Measurements from ENCODE around the gene HSF2BP. TPM values are rescaled to one million over a fixed set of nuclear protein-coding genes. Genes with fewer than 3 reads are reported as not detected.
"Not testable (repeated sequence)": the region's sequence is repeated elsewhere in the genome, so short reads cannot be mapped to it uniquely, and the experiment has no call there.

The HSF2BP gene
- total RNA-seq, 3 donors from 2014 or later, result 0.32 to 1.8 (median 1.3) TPM

DNA sequence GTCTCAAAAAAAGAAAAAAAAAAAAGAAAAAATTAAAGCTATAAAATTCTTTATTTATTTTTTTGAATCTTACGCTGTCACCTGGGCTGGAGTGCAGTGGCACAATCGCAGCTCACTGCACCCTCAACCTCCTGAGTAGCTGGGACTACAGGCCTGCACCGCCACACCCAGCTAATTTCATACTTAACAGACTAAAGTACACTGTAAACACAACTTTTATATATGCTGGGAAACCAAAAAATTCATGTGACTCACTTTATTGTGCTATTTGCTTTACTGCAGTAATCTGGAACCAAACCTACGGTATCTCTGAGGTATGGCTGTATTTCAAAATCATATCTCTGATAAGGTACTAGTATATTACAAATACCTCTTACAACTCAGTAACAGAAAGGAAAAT is 40.3 kb downstream of the HSF2BP start:
- Histone ChIP-seq H3K4me1 (no peaks in the 10 kb centered on the region), H3K36me3 (no peaks in the 10 kb centered on the region), H3K27me3 (no peaks in the 10 kb centered on the region), H3K27ac (no peak overlapping the region), H3K4me3 (no peak overlapping the region), H3K9me3 (peaks cover 0 to 5% of the 10 kb centered on the region in 2 donors)
- no peak for DNase-seq (ENCODE audit: low spot score in 2 of 2)
- TF ChIP-seq POLR2A (IDR thresholded peaks at IDR 0.05), result no peak
- no peak for TF ChIP-seq POLR2AphosphoS5 (IDR thresholded peaks at IDR 0.05)
- TF ChIP-seq, protein P1, sequence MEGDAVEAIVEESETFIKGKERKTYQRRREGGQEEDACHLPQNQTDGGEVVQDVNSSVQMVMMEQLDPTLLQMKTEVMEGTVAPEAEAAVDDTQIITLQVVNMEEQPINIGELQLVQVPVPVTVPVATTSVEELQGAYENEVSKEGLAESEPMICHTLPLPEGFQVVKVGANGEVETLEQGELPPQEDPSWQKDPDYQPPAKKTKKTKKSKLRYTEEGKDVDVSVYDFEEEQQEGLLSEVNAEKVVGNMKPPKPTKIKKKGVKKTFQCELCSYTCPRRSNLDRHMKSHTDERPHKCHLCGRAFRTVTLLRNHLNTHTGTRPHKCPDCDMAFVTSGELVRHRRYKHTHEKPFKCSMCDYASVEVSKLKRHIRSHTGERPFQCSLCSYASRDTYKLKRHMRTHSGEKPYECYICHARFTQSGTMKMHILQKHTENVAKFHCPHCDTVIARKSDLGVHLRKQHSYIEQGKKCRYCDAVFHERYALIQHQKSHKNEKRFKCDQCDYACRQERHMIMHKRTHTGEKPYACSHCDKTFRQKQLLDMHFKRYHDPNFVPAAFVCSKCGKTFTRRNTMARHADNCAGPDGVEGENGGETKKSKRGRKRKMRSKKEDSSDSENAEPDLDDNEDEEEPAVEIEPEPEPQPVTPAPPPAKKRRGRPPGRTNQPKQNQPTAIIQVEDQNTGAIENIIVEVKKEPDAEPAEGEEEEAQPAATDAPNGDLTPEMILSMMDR (IDR thresholded peaks at IDR 0.05), result no peak
- intact Hi-C loops (cut with DNase I; ENCODE audit: low total_unique reads), result no loop called here

DNA sequence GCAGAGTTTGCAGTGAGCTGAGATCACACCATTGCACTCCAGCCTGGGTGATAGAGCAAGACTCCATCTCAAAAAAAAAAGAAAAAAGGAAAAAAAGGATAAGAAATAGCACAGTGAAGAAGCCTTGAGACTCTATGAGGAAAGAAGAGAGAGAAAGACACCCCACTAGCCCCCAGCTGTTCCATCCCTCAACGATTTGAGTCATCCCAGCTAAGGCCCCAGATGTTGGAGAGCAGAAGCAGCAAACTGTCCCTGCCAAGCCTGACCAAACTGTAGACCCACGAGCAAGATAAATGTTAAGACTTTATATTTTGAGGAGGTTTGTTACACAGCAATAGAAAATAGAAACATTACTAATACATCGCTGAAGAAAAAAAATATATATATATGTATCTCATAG is 42.4 kb downstream of the HSF2BP start:
- H3K27ac ChIP-seq; H3K9me3 ChIP-seq; intact Hi-C loops (cut with DNase I; ENCODE audit: low total_unique reads); H3K36me3 ChIP-seq; H3K4me1 ChIP-seq; H3K27me3 ChIP-seq; H3K4me3 ChIP-seq; DNase-seq (ENCODE audit: low spot score in 2 of 2): not testable (repeated sequence)

DNA sequence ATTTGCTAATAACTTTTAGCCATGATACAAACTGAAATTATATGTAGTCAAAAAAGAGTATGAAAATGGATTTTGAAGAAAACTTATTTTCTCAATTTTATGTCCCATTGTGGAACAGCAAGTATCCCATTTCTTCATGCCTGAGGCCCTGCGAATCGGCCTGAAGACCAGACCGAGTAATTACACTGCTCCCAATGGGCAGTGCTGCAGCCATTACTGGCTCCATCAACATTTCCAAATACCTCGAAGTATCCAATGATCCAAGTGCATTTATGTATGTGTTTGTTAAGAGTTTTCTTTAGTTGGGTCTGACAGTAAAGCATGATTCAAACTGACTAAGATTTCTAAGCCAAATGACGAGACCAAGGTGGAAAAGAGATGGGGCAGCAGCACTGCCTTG is 44.4 kb downstream of the HSF2BP start:
- Histone ChIP-seq H3K9me3 (peaks cover 0 to 2% of the 10 kb centered on the region in 2 donors), H3K27ac (no peak overlapping the region), H3K27me3 (no peaks in the 10 kb centered on the region), H3K4me3 (no peak overlapping the region), H3K36me3 (no peaks in the 10 kb centered on the region), H3K4me1 (peaks cover 0 to 3% of the 10 kb centered on the region in 2 donors)
- TF ChIP-seq POLR2AphosphoS5 (IDR thresholded peaks at IDR 0.05) (no peak), POLR2A (IDR thresholded peaks at IDR 0.05) (no peak)
- TF ChIP-seq, protein P1 (IDR thresholded peaks at IDR 0.05), result no peak
- no peak for DNase-seq (ENCODE audit: low spot score in 2 of 2)
- intact Hi-C loops (cut with DNase I; ENCODE audit: low total_unique reads), result no loop called here

DNA sequence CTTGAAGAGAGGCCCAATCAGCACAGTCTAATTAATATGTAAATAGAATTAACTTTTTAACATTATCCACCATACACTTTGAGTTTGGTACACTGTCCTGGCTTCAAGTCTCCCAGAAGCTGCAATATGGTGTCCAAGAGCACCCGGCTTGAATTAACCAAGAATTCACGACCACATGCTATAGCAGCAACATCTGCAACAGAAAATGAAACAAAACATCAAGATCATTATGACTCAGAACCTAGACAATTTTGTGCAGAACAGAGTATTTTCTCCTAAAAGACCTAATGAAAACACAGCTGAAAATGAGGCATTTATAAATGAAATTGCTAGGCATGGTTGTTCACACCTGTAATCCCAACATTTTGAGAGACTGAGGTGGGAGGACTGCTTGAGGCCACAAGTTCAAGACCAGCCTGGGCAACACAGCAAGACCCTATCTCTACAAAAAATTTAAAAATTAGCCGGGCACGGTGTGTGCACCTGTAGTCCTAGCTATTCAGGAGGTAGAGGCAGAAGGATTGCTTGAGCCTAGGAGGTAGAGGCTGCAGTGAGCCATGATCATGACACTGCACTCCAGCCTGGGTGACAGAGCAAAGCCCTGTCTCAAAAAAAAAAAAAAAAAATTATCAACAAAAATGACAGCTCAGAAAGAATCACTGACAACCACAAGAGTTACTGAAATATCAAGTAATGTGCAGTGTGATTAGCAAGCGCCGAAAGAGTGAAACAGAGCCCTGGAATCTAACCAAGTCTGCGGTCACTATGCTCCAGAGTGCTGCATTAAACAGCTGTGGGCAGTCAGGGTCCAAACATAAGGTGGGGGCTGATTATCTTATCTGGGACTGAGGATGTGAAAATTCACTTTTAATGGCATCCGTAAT is 45.3 kb downstream of the HSF2BP start:
- no peaks in the 10 kb centered on the region for H3K9me3 ChIP-seq
- H3K4me1 ChIP-seq, result peaks cover 3 to 4% of the 10 kb centered on the region in 2 donors
- H3K4me3 ChIP-seq, result no peak overlapping the region
- no peaks in the 10 kb centered on the region for H3K36me3 ChIP-seq
- no peak for DNase-seq (ENCODE audit: low spot score in 2 of 2)
- TF ChIP-seq, protein P1 (IDR thresholded peaks at IDR 0.05), result no peak
- no peak for TF ChIP-seq POLR2A (IDR thresholded peaks at IDR 0.05)
- no peak for TF ChIP-seq POLR2AphosphoS5 (IDR thresholded peaks at IDR 0.05)
- no peak overlapping the region for H3K27ac ChIP-seq
- intact Hi-C loops (cut with DNase I; ENCODE audit: low total_unique reads), result no loop called here
- no peaks in the 10 kb centered on the region for H3K27me3 ChIP-seq

DNA sequence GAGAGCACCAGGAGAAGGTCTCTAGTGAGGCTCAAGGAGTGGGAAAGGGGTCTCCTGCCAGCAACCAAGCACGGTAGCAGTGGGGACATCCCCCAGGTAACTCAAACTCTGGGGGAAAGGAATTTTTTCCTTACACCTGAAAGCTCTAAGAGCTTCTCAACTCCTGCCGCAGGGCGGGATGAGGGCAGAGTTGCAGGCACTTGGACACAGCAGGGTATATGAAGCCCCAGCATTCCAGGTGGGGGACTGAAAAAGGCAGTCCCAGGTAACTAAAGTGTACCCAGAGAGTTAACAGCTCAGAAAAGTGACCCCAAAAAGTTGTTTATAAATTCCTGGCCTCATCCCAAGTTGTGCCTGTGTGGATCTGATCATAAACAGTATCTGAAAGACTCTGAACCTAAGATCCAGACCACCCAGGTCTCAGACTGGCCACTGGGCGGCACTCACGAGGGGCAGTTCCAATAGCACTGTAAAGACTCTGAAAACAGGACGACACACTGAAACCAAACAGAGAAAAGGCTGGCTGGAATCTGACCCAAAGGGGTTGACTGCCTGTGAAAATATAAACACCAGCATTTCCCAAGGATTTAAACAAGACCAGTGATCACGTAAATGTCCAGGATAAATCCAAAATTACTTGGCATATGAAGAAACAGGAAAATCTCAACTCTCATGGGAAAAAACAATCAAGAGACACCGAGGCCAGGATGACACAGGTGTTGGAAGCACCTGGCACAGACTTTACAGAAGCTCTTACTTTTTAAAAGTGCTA is 47.5 kb downstream of the HSF2BP start:
- no peaks in the 10 kb centered on the region for H3K36me3 ChIP-seq
- H3K4me1 ChIP-seq, result peaks cover 3 to 4% of the 10 kb centered on the region in 2 donors
- H3K9me3 ChIP-seq, result no peaks in the 10 kb centered on the region
- H3K27me3 ChIP-seq, result no peaks in the 10 kb centered on the region
- no peak for TF ChIP-seq POLR2AphosphoS5 (IDR thresholded peaks at IDR 0.05)
- TF ChIP-seq, protein P1 (IDR thresholded peaks at IDR 0.05), result peak in 2 of 3 donors; percentile 55 to 64
- H3K27ac ChIP-seq, result peak overlapping the region; percentile 11 to 48
- H3K4me3 ChIP-seq, result no peak overlapping the region
- intact Hi-C loops (cut with DNase I; ENCODE audit: low total_unique reads), result loop anchor here (2.0 kb wide), 1 partner anchor 15 kb away; no protein-coding TSS in a partner anchor
- peak; percentile 66 to 67 for DNase-seq (ENCODE audit: low spot score in 2 of 2)

Measured in breast epithelium (tissue), 4 donors.